HG02759 (cell line): ENCODE measurements around the gene BID.
"Not testable (repeated sequence)": the region's sequence is repeated elsewhere in the genome, so short reads cannot be mapped to it uniquely, and the experiment has no call there.

Experiments
- ATAC-seq: cut with Tn5 transposase; IDR thresholded peaks from one replicate; pipeline ENCODE4 v1.9.1; 2021; ENCODE audit warnings: mild to moderate bottlenecking, moderate library complexity; ENCODE audit not compliant: unreplicated experiment

Gene BID

GRCh38 chr22:17770180-17771077 is 3.8 kb downstream of the BID start:
- ATAC-seq = no peak

GRCh38 chr22:17769716-17770082 is 4.6 kb downstream of the BID start:
- no peak for ATAC-seq

GRCh38 chr22:17769013-17769715 is 5.1 kb downstream of the BID start:
- no peak for ATAC-seq

GRCh38 chr22:17767233-17768065 is 6.8 kb downstream of the BID start:
- peak; percentile 86 for ATAC-seq

- ATAC-seq = not testable (repeated sequence)
Measured at GRCh38 chr22:17764852-17765251, 9.4 kb downstream of the BID start.

GRCh38 chr22:17764036-17764435 is 10.2 kb downstream of the BID start:
- no peak for ATAC-seq

- not testable (repeated sequence) for ATAC-seq
Measured at GRCh38 chr22:17763442-17763841, 10.8 kb downstream of the BID start.

- no peak for ATAC-seq
Measured at GRCh38 chr22:17761138-17761488, 13.2 kb downstream of the BID start.

- ATAC-seq = no peak
Measured at GRCh38 chr22:17754233-17754925, 19.9 kb downstream of the BID start.

- ATAC-seq = no peak
Measured at GRCh38 chr22:17753401-17753989, 20.8 kb downstream of the BID start.

GRCh38 chr22:17751596-17751995 is 22.7 kb downstream of the BID start:
- no peak for ATAC-seq

- no peak for ATAC-seq
Measured at GRCh38 chr22:17749605-17750395, 24.5 kb downstream of the BID start.

- ATAC-seq = no peak
Measured at GRCh38 chr22:17748555-17749353, 25.5 kb downstream of the BID start.

- ATAC-seq = no peak
Measured at GRCh38 chr22:17746916-17747315, 27.4 kb downstream of the BID start.

GRCh38 chr22:17744430-17744829 is 29.8 kb downstream of the BID start:
- no peak for ATAC-seq

- ATAC-seq = no peak
Measured at GRCh38 chr22:17743661-17744411, 30.4 kb downstream of the BID start.

GRCh38 chr22:17742527-17742902 is 31.8 kb downstream of the BID start:
- peak; percentile 73 for ATAC-seq

- ATAC-seq = no peak
Measured at GRCh38 chr22:17741866-17742526, 32.3 kb downstream of the BID start.
